BLaER1 treated with 17β-estradiol and CSF1 and Interleukin-3, amounts not matched to agents 10 nM and 100 nM (cell line): Measurements from ENCODE around the gene NELFE.
"Not testable (repeated sequence)": the region's sequence is repeated elsewhere in the genome, so short reads cannot be mapped to it uniquely, and the experiment has no call there.

Source experiments
- H3K27ac ChIP-seq, 11 experiments: shearing (Covaris generic); formaldehyde crosslinking; 2 replicates each; pipeline ENCODE4 v1.8.1; 2022
- H3K27me3 ChIP-seq, 11 experiments: shearing (Covaris generic); formaldehyde crosslinking; 2 replicates each; pipeline ENCODE4 v1.8.1; 2022
- H3K36me3 ChIP-seq, 11 experiments: shearing (Covaris generic); formaldehyde crosslinking; 2 replicates each; pipeline ENCODE4 v1.8.1; 2022
- H3K4me1 ChIP-seq, 10 experiments: shearing (Covaris generic); formaldehyde crosslinking; 2 replicates each; pipeline ENCODE4 v1.8.1; 2022
- H3K4me2 ChIP-seq, 11 experiments: shearing (Covaris generic); formaldehyde crosslinking; 2 replicates each; pipeline ENCODE4 v1.8.1; 2022
- H3K4me3 ChIP-seq, 10 experiments: shearing (Covaris generic); formaldehyde crosslinking; 2 replicates each; pipeline ENCODE4 v1.8.1; 2022
- H3K9ac ChIP-seq, 11 experiments: shearing (Covaris generic); formaldehyde crosslinking; 2 replicates each; pipeline ENCODE4 v1.8.1; 2022
- H3K9me3 ChIP-seq, 11 experiments: shearing (Covaris generic); formaldehyde crosslinking; replicated peaks in 1 of 11; 2 replicates each; pipeline ENCODE4 v1.8.1; 2022
- H4K20me1 ChIP-seq, 11 experiments: shearing (Covaris generic); formaldehyde crosslinking; 2 replicates each; pipeline ENCODE4 v1.8.1; 2022
- Cebpa-rat ChIP-seq, 11 experiments: shearing (Covaris generic); IDR thresholded peaks; 2 replicates each; pipeline ENCODE4 v1.8.1; 2022

The NELFE gene

GRCh38 chr6:31915351-31915750 is 43.4 kb downstream of the NELFE start:
- peaks cover 0 to 33% (median 15%) of the 10 kb centered on the region in 10 experiments; a peak in 14 of 20 replicates for H3K4me1 ChIP-seq
- H3K36me3 ChIP-seq: no peaks in the 10 kb centered on the region
- H4K20me1 ChIP-seq: no peaks in the 10 kb centered on the region
- no peak for TF ChIP-seq Cebpa-rat (IDR thresholded peaks at IDR 0.05)
- H3K4me3 ChIP-seq: no peak overlapping the region
- no peak overlapping the region for H3K9ac ChIP-seq
- H3K4me2 ChIP-seq: no peak overlapping the region
- H3K27me3 ChIP-seq: no peaks in the 10 kb centered on the region
- no peak overlapping the region for H3K27ac ChIP-seq
- H3K9me3 ChIP-seq: no peaks in the 10 kb centered on the region

DNA sequence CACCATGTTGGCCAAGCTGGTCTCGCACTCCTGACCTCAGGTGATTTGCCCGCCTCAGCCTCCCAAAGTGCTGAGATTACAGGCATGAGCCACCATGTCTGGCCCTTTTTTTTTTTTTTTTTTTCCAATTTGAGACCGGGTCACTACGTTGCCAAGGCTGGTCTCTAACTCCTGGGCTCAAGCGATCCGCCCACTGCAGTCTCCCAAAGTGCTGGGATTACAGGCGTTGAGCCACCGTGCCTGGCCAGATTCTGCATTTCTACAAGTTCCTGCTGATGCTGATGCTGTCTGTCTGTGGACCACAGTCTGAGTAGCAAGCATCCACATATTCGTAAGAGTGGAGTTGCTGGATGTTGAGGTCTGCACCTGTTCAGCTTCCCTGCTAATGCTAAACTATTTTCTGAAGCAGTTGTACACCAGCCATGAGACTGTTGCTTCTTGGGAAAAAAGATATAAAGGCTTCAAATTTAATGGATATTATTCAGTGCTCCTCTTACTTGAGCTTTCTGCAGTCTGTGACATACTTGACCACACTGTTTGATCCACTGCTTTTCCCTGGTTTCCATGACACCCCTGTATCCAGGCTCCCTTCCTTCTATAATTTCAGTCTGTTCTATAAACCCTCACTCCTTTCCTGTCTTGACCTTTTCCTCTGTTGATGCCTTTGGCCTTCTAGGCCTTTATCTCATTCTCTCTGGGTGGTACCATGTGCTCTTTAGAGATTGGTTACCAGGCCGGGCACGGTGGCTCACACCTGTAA is 46.8 kb downstream of the NELFE start:
- Histone ChIP-seq H3K4me3 (no peak overlapping the region), H3K4me1 (peaks cover 0 to 56% (median 40%) of the 10 kb centered on the region in 10 experiments; a peak in 18 of 20 replicates), H3K4me2 (peak overlapping the region in 5 of 11 experiments; percentile 58 to 78 (median 76); a peak in 9 of 22 replicates), H3K9ac (no peak overlapping the region), H4K20me1 (no peaks in the 10 kb centered on the region), H3K9me3 (no peaks in the 10 kb centered on the region), H3K27me3 (no peaks in the 10 kb centered on the region), H3K36me3 (no peaks in the 10 kb centered on the region), H3K27ac (peak overlapping the region in 2 of 11 experiments; percentile 66 to 70; a peak in 5 of 22 replicates)
- TF ChIP-seq Cebpa-rat (IDR thresholded peaks at IDR 0.05): no peak

DNA sequence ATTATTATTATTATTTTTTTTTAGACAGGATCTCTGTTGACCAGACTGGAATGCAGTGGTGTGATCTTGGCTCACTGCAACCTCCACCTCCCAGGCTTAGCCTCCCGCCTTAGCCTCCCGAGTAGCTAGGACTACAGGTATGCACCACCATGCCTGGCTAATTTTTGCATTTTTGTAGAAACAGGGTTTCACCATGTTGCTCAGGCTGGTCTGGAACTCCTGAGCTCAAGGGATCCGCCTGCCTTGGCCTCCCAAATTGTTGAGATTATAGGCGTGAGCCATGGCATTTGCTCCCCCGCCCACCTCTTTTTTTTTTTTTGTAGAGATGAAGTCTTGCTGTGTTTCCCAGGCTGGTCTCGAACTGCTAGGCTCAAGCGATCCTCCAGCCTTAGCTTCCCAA is 49.5 kb downstream of the NELFE start:
- not testable (repeated sequence) for H4K20me1 ChIP-seq, H3K27me3 ChIP-seq, H3K36me3 ChIP-seq, H3K9me3 ChIP-seq, H3K9ac ChIP-seq, H3K4me3 ChIP-seq
- Histone ChIP-seq H3K27ac (peak overlapping the region in 2 of 11 experiments; percentile 17 to 30; a peak in 3 of 22 replicates), H3K4me2 (peak overlapping the region in 3 of 11 experiments; percentile 20 to 78 (median 76); a peak in 6 of 22 replicates), H3K4me1 (peaks cover 0 to 74% (median 53%) of the 10 kb centered on the region in 10 experiments; a peak in 18 of 20 replicates)

DNA sequence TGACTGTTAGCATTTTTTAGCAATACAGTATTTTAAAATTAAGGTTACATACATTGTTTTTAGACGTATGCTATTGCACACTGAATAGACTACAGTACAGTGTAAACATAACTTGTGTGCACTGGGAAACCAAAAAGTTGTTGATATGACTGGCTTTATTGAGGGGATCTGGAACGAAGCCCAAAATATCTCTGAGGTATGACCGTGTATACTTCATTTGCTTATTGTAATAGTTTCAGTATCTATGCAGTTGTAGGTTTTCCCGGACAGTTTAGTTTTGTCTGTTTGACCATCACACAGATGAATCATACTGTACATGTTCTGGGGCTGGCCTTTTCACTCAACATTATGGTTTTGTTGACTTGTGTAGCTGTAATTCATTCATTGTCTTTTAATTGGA is 50.0 kb downstream of the NELFE start:
- H3K27ac ChIP-seq: 0 out of 22 replicates have a peak overlapping the region, but pooled peaks of 1 of the 11 experiments have one; percentile 60
- no peaks in the 10 kb centered on the region for H4K20me1 ChIP-seq
- H3K9me3 ChIP-seq: no peaks in the 10 kb centered on the region
- H3K9ac ChIP-seq: no peak overlapping the region
- H3K4me2 ChIP-seq: peak overlapping the region in 3 of 11 experiments; percentile 20 to 78 (median 76); a peak in 4 of 22 replicates
- H3K36me3 ChIP-seq: no peaks in the 10 kb centered on the region
- H3K4me1 ChIP-seq: peaks cover 0 to 77% (median 54%) of the 10 kb centered on the region in 10 experiments; a peak in 18 of 20 replicates
- no peaks in the 10 kb centered on the region for H3K27me3 ChIP-seq
- no peak overlapping the region for H3K4me3 ChIP-seq
- no peak for TF ChIP-seq Cebpa-rat (IDR thresholded peaks at IDR 0.05)

DNA sequence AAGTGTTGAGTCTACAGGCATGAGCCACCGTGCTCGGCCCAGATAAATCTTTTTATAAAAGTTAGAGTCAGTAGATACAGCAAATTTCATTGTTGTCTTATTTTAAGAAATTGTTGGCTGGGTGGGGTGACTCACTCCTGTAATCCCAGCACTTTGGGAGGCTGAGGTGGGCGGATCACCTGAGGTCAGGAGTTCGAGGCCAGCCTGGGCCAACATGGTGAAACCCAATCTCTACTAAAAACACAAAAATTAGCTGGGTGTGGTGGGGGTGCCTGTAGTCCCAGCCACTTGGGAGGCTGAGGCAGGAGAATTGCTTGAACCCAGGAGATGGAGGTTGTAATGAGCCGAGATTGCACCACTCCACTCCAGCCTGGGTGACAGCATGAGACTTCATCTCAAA is 50.5 kb downstream of the NELFE start:
- H3K4me2 ChIP-seq: peak overlapping the region in 7 of 11 experiments; percentile 7 to 78 (median 62); a peak in 11 of 22 replicates

DNA sequence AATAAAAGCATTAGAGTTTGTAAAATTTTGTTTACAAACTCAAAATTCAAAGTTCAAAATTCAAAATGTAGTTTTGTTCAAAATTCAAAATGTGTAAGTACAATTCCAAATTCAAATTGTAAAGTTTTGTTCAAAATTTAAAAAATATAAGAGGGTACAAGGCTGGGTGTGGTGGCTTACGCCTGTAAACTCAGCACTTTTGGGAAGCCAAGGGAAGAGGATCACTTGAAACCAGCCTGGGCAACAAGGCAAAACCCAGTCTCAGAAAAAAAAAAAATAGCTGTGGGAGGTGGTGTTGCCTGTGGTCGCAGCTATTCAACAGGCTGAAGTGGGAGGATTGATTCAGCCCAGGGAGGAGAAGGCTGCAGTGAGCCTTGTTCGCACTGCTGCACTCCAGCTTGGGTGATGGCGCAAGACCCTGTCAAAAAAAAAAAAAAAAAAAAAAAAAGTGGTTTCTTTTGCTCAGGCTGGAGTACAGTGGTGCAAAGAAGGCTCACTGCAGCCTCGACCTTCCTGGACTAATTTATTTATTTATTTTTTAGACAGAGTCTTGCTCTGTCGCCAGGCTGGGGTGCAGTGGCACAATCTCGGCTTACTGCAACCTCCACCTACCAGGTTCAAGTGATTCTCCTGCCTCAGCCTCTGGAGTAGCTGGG is 51.5 kb downstream of the NELFE start:
- Histone ChIP-seq H3K4me2 (peak overlapping the region; percentile 18 to 78 (median 60); a peak in 20 of 22 replicates), H3K36me3 (no peaks in the 10 kb centered on the region), H3K4me1 (peaks cover 13 to 89% (median 68%) of the 10 kb centered on the region in 10 experiments), H3K9ac (peak overlapping the region in 3 of 11 experiments; percentile 11 to 17 (median 15); a peak in 4 of 22 replicates), H4K20me1 (no peaks in the 10 kb centered on the region), H3K4me3 (no peak overlapping the region), H3K27ac (peak overlapping the region in 8 of 11 experiments; percentile 40 to 60 (median 44); a peak in 15 of 22 replicates), H3K27me3 (no peaks in the 10 kb centered on the region), H3K9me3 (no peaks in the 10 kb centered on the region)
- peak in 10 of 11 experiments; percentile 47 to 94 (median 83); a peak in 17 of 22 replicates for TF ChIP-seq Cebpa-rat (IDR thresholded peaks at IDR 0.05)

More for the DNA sequence above, 50.5 kb downstream of the NELFE start:
- H3K4me3 ChIP-seq, H4K20me1 ChIP-seq, H3K36me3 ChIP-seq, H3K9ac ChIP-seq, H3K27me3 ChIP-seq, H3K9me3 ChIP-seq: not testable (repeated sequence)
- peaks cover 3 to 82% (median 59%) of the 10 kb centered on the region in 10 experiments; a peak in 19 of 20 replicates for H3K4me1 ChIP-seq
- H3K27ac ChIP-seq: peak overlapping the region in 8 of 11 experiments; percentile 40 to 60 (median 44); a peak in 15 of 22 replicates

DNA sequence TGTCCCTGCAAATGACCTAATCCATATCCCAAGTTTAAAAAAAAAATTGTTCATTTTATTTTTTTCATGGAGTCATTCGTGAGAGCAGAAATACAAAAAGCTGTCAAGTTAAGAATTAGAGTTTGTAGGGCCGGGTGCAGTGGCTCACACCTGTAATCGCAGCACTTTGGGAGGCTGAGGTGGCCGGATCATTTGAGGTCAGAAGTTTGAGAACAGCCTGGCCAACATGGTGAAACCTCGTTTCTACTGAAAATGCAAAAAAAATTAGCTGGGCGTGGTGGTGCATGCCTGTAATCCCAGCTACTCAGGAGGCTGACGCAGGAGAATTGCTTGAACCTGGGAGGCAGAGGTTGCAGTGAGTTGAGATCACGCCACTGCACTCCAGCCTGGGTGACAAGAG is 52.0 kb downstream of the NELFE start:
- peak overlapping the region in 2 of 11 experiments; percentile 0 to 11; a peak in 3 of 22 replicates for H3K9ac ChIP-seq

DNA sequence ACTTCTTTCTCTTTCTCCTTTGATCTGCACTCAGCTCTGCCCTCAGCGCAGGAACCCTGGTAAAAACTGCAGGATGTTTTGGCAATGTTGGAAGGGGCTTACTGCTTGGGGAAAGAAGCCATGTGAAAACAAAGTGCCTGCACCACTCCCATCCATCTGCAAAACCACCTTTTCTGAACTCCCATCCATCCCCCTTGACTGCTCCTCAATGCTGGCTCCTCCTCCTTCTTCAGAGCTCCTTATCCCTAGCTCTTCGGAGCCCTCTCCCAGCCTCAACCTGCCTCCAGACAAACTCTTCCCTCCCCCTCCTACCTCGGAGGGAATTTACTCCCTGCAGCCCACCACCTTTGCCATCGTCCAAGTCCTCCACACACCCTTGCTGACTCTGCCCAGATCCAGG is 52.6 kb downstream of the NELFE start:
- Histone ChIP-seq H3K9ac (0 out of 22 replicates have a peak overlapping the region, but pooled peaks of 2 of the 11 experiments have one; percentile 0 to 11), H4K20me1 (no peaks in the 10 kb centered on the region), H3K27me3 (no peaks in the 10 kb centered on the region), H3K27ac (peak overlapping the region in 4 of 11 experiments; percentile 4 to 60 (median 44); a peak in 4 of 22 replicates), H3K4me3 (no peak overlapping the region), H3K36me3 (no peaks in the 10 kb centered on the region), H3K4me2 (peak overlapping the region in 9 of 11 experiments; percentile 5 to 78 (median 60); a peak in 15 of 22 replicates), H3K4me1 (peaks cover 16 to 82% (median 64%) of the 10 kb centered on the region in 10 experiments), H3K9me3 (no peaks in the 10 kb centered on the region)
- no peak for TF ChIP-seq Cebpa-rat (IDR thresholded peaks at IDR 0.05)

More for the DNA sequence above, 52.0 kb downstream of the NELFE start:
- Histone ChIP-seq H3K27ac (peak overlapping the region in 6 of 11 experiments; percentile 29 to 60 (median 44); a peak in 8 of 22 replicates), H3K4me1 (peaks cover 13 to 85% (median 65%) of the 10 kb centered on the region in 10 experiments), H3K4me2 (peak overlapping the region in 10 of 11 experiments; percentile 18 to 78 (median 54); a peak in 17 of 22 replicates)
- not testable (repeated sequence) for H3K36me3 ChIP-seq, H3K9me3 ChIP-seq, H3K4me3 ChIP-seq, H4K20me1 ChIP-seq, H3K27me3 ChIP-seq

GRCh38 chr6:31905041-31905440 is 53.7 kb downstream of the NELFE start:
- Histone ChIP-seq H3K4me2 (no peak overlapping the region), H3K9me3 (no peaks in the 10 kb centered on the region), H3K9ac (no peak overlapping the region), H3K4me3 (no peak overlapping the region), H3K4me1 (peaks cover 20 to 80% (median 57%) of the 10 kb centered on the region in 10 experiments), H3K36me3 (no peaks in the 10 kb centered on the region), H3K27me3 (no peaks in the 10 kb centered on the region), H3K27ac (no peak overlapping the region), H4K20me1 (no peaks in the 10 kb centered on the region; a peak in 1 of 22 replicates)
- no peak for TF ChIP-seq Cebpa-rat (IDR thresholded peaks at IDR 0.05)
